Measurements from ENCODE around the gene KCNMA1. TPM values are rescaled to one million over a fixed set of nuclear protein-coding genes. Genes with fewer than 3 reads are reported as not detected.

KCNMA1 gene
- total RNA-seq, 1 experiment from 2014 or later: 31.3 TPM

- no peak overlapping the region for H3K4me3 ChIP-seq (ENCODE audit: low read length)
- no peaks in the 10 kb centered on the region for H3K9me3 ChIP-seq (ENCODE audit: low read length)
- H3K27me3 ChIP-seq (ENCODE audit: low read length): no peaks in the 10 kb centered on the region
- no peaks in the 10 kb centered on the region for H3K9me2 ChIP-seq (replicated peaks; ENCODE audit: insufficient read depth, low read length)
- no peak overlapping the region for H2AFZ ChIP-seq (ENCODE audit: low read length)
- 0 out of 2 replicates have a peak, but pooled peaks cover 2% of the 10 kb centered on the region for H4K20me1 ChIP-seq (ENCODE audit: insufficient read depth, low read depth, low read length)
- H3K4me2 ChIP-seq (ENCODE audit: low read depth, low read length, poor library complexity, severe bottlenecking): no peak overlapping the region
- H3K27ac ChIP-seq (ENCODE audit: low read length): no peak overlapping the region
- no peaks in the 10 kb centered on the region for H3K79me2 ChIP-seq (ENCODE audit: low read length)
- DNase-seq: no peak
- no peaks in the 10 kb centered on the region for H3K36me3 ChIP-seq (ENCODE audit: insufficient read depth, low read length)
- H3K4me1 ChIP-seq (ENCODE audit: low read length): peaks cover 5% of the 10 kb centered on the region
- no peak overlapping the region for H3K9ac ChIP-seq (ENCODE audit: low read length)
Observed at GRCh38 chr10:77240706-77241349, 396.8 kb downstream of the KCNMA1 start.

- Histone ChIP-seq H3K9me3 (ENCODE audit: low read length) (no peaks in the 10 kb centered on the region), H3K4me2 (ENCODE audit: low read depth, low read length, poor library complexity, severe bottlenecking) (no peak overlapping the region), H3K27ac (ENCODE audit: low read length) (no peak overlapping the region), H3K4me1 (ENCODE audit: low read length) (peaks cover 5% of the 10 kb centered on the region), H3K9me2 (replicated peaks; ENCODE audit: insufficient read depth, low read length) (no peaks in the 10 kb centered on the region), H3K4me3 (ENCODE audit: low read length) (no peak overlapping the region), H2AFZ (ENCODE audit: low read length) (no peak overlapping the region), H3K9ac (ENCODE audit: low read length) (no peak overlapping the region), H3K36me3 (ENCODE audit: insufficient read depth, low read length) (no peaks in the 10 kb centered on the region), H3K79me2 (ENCODE audit: low read length) (no peaks in the 10 kb centered on the region), H4K20me1 (ENCODE audit: insufficient read depth, low read depth, low read length) (peaks cover 5% of the 10 kb centered on the region; the same call in 1 of the 2 replicates), H3K27me3 (ENCODE audit: low read length) (no peaks in the 10 kb centered on the region)
- no peak for DNase-seq
Observed at GRCh38 chr10:77240041-77240652, 397.5 kb downstream of the KCNMA1 start.

DNA sequence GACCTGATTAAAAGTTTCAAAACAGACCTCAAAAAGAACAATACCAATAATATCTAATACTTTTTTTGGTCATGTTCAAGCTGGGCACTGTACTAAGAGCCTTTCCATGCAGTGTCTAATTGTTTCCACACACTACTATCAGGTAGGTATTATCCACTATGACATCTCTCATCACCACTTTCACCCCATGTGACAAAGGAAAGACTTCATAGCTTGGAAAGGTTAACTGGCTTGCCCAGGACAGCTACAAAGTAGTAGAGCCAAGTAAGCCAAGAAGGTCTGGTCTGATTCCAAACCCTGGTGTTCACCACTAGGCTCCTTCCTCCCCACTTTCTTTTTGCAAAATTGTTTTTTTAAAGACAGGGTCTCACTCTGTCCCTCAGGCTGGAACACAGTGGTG, 400.5 kb downstream of the KCNMA1 start:
- Histone ChIP-seq H2AFZ (ENCODE audit: low read length) (no peak overlapping the region), H3K4me2 (ENCODE audit: low read depth, low read length, poor library complexity, severe bottlenecking) (no peak overlapping the region)
- no peak for DNase-seq

DNA sequence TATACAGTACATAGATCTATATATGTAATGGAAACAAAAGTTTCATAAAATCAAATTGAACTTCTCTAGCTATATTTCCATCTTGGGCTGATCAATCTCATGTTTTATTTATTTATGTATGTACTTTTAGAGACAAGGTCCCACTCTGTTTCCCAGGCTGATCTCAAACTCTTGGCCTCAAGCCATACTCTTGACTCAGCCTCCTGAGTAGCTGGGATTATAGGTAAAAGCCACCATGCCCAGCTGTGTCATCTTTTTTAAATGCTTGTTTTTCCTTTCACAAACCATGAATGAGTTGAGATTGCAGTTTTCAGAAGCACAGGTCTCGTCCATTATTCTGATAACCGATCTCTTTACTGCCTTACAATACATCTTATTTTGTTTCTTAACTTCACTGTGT, 400.9 kb downstream of the KCNMA1 start:
- no peak for DNase-seq
- no peak overlapping the region for H3K9ac ChIP-seq (ENCODE audit: low read length)
- peaks cover 5% of the 10 kb centered on the region; the same call in 1 of the 2 replicates for H4K20me1 ChIP-seq (ENCODE audit: insufficient read depth, low read depth, low read length)
- H3K9me2 ChIP-seq (replicated peaks; ENCODE audit: insufficient read depth, low read length): no peaks in the 10 kb centered on the region
- H3K27me3 ChIP-seq (ENCODE audit: low read length): peaks cover 3% of the 10 kb centered on the region; the same call in 1 of the 2 replicates
- no peaks in the 10 kb centered on the region for H3K36me3 ChIP-seq (ENCODE audit: insufficient read depth, low read length)
- H3K27ac ChIP-seq (ENCODE audit: low read length): no peak overlapping the region
- H3K79me2 ChIP-seq (ENCODE audit: low read length): no peaks in the 10 kb centered on the region
- H2AFZ ChIP-seq (ENCODE audit: low read length): no peak overlapping the region
- no peak overlapping the region for H3K4me3 ChIP-seq (ENCODE audit: low read length)
- no peaks in the 10 kb centered on the region for H3K9me3 ChIP-seq (ENCODE audit: low read length)
- H3K4me2 ChIP-seq (ENCODE audit: low read depth, low read length, poor library complexity, severe bottlenecking): no peak overlapping the region
- no peaks in the 10 kb centered on the region for H3K4me1 ChIP-seq (ENCODE audit: low read length)

More for the DNA sequence above, 400.5 kb downstream of the KCNMA1 start:
- H3K79me2 ChIP-seq (ENCODE audit: low read length): no peaks in the 10 kb centered on the region
- no peaks in the 10 kb centered on the region for H3K9me2 ChIP-seq (replicated peaks; ENCODE audit: insufficient read depth, low read length)
- no peaks in the 10 kb centered on the region for H3K9me3 ChIP-seq (ENCODE audit: low read length)
- no peaks in the 10 kb centered on the region for H3K36me3 ChIP-seq (ENCODE audit: insufficient read depth, low read length)
- peaks cover 5% of the 10 kb centered on the region; the same call in 1 of the 2 replicates for H4K20me1 ChIP-seq (ENCODE audit: insufficient read depth, low read depth, low read length)
- H3K4me1 ChIP-seq (ENCODE audit: low read length): no peaks in the 10 kb centered on the region
- H3K9ac ChIP-seq (ENCODE audit: low read length): no peak overlapping the region
- no peak overlapping the region for H3K27ac ChIP-seq (ENCODE audit: low read length)
- no peaks in the 10 kb centered on the region for H3K27me3 ChIP-seq (ENCODE audit: low read length)
- no peak overlapping the region for H3K4me3 ChIP-seq (ENCODE audit: low read length)

GRCh38 chr10:77236029-77236428, 401.6 kb downstream of the KCNMA1 start:
- no peaks in the 10 kb centered on the region for H3K9me3 ChIP-seq (ENCODE audit: low read length)
- peaks cover 3% of the 10 kb centered on the region; the same call in 1 of the 2 replicates for H3K27me3 ChIP-seq (ENCODE audit: low read length)
- H3K9ac ChIP-seq (ENCODE audit: low read length): no peak overlapping the region
- H2AFZ ChIP-seq (ENCODE audit: low read length): no peak overlapping the region
- no peaks in the 10 kb centered on the region for H3K79me2 ChIP-seq (ENCODE audit: low read length)
- no peak for DNase-seq
- no peak overlapping the region for H3K4me2 ChIP-seq (ENCODE audit: low read depth, low read length, poor library complexity, severe bottlenecking)
- H3K27ac ChIP-seq (ENCODE audit: low read length): no peak overlapping the region
- peaks cover 5% of the 10 kb centered on the region; the same call in 1 of the 2 replicates for H4K20me1 ChIP-seq (ENCODE audit: insufficient read depth, low read depth, low read length)
- no peak overlapping the region for H3K4me3 ChIP-seq (ENCODE audit: low read length)
- H3K9me2 ChIP-seq (replicated peaks; ENCODE audit: insufficient read depth, low read length): no peaks in the 10 kb centered on the region
- no peaks in the 10 kb centered on the region for H3K36me3 ChIP-seq (ENCODE audit: insufficient read depth, low read length)
- H3K4me1 ChIP-seq (ENCODE audit: low read length): no peaks in the 10 kb centered on the region

DNA sequence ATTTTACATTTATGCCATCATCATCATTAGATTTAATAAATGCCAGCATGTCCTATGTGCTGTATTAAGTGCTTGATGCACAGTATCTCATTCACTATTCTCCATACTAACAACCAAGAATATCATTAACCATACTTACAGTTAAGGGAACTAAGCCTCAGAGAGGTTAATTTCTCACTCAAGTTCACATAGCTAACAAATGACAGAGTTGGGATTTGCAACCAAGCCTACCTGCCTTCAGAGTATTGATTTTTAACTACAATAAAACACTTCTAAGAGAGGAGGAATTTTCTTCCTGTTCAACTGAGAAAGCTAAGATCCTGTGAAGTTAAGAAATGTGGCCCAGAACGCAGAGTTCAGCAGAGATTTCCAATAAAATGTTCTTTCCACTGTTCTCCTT, 403.0 kb downstream of the KCNMA1 start:
- H3K9me3 ChIP-seq (ENCODE audit: low read length): no peaks in the 10 kb centered on the region
- no peaks in the 10 kb centered on the region for H3K79me2 ChIP-seq (ENCODE audit: low read length)
- H3K27ac ChIP-seq (ENCODE audit: low read length): no peak overlapping the region
- H4K20me1 ChIP-seq (ENCODE audit: insufficient read depth, low read depth, low read length): peaks cover 5% of the 10 kb centered on the region; the same call in 1 of the 2 replicates
- no peaks in the 10 kb centered on the region for H3K9me2 ChIP-seq (replicated peaks; ENCODE audit: insufficient read depth, low read length)
- peaks cover 3% of the 10 kb centered on the region; the same call in 1 of the 2 replicates for H3K27me3 ChIP-seq (ENCODE audit: low read length)
- no peaks in the 10 kb centered on the region for H3K36me3 ChIP-seq (ENCODE audit: insufficient read depth, low read length)
- H3K4me1 ChIP-seq (ENCODE audit: low read length): no peaks in the 10 kb centered on the region
- no peak overlapping the region for H2AFZ ChIP-seq (ENCODE audit: low read length)
- H3K4me2 ChIP-seq (ENCODE audit: low read depth, low read length, poor library complexity, severe bottlenecking): no peak overlapping the region
- no peak for DNase-seq
- no peak overlapping the region for H3K4me3 ChIP-seq (ENCODE audit: low read length)
- H3K9ac ChIP-seq (ENCODE audit: low read length): no peak overlapping the region

DNA sequence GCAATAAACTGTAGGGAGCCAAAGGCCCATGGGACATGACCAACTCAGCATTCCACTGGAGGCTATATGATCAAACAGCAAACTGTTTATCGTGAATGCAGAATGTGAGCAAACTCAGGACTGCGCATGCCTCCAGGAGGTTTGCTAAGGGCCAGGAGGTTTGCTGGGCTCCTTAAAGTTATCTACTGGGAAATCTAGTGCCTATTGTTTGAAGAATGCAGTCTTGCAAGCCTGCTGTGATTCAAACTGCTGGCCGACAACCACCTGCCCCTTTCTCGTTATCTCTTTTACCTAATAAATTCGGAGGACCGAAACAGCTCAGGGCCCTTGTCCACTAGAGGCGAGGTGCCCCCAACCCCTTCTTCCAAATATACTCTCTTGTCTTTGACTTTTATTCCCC, 404.1 kb downstream of the KCNMA1 start:
- H3K27me3 ChIP-seq (ENCODE audit: low read length): peaks cover 3% of the 10 kb centered on the region; the same call in 1 of the 2 replicates
- no peak overlapping the region for H2AFZ ChIP-seq (ENCODE audit: low read length)
- DNase-seq: no peak
- H3K4me1 ChIP-seq (ENCODE audit: low read length): no peaks in the 10 kb centered on the region
- H3K27ac ChIP-seq (ENCODE audit: low read length): no peak overlapping the region
- no peaks in the 10 kb centered on the region for H3K36me3 ChIP-seq (ENCODE audit: insufficient read depth, low read length)
- H3K4me2 ChIP-seq (ENCODE audit: low read depth, low read length, poor library complexity, severe bottlenecking): no peak overlapping the region
- H3K9ac ChIP-seq (ENCODE audit: low read length): no peak overlapping the region
- H4K20me1 ChIP-seq (ENCODE audit: insufficient read depth, low read depth, low read length): peaks cover 5% of the 10 kb centered on the region; the same call in 1 of the 2 replicates
- H3K9me2 ChIP-seq (replicated peaks; ENCODE audit: insufficient read depth, low read length): no peaks in the 10 kb centered on the region
- H3K9me3 ChIP-seq (ENCODE audit: low read length): no peaks in the 10 kb centered on the region
- no peak overlapping the region for H3K4me3 ChIP-seq (ENCODE audit: low read length)
- no peaks in the 10 kb centered on the region for H3K79me2 ChIP-seq (ENCODE audit: low read length)

- H4K20me1 ChIP-seq (ENCODE audit: insufficient read depth, low read depth, low read length): peaks cover 5% of the 10 kb centered on the region; the same call in 1 of the 2 replicates
- H2AFZ ChIP-seq (ENCODE audit: low read length): no peak overlapping the region
- H3K36me3 ChIP-seq (ENCODE audit: insufficient read depth, low read length): no peaks in the 10 kb centered on the region
- H3K9ac ChIP-seq (ENCODE audit: low read length): no peak overlapping the region
- H3K4me3 ChIP-seq (ENCODE audit: low read length): no peak overlapping the region
- DNase-seq: no peak
- H3K9me2 ChIP-seq (replicated peaks; ENCODE audit: insufficient read depth, low read length): no peaks in the 10 kb centered on the region
- no peaks in the 10 kb centered on the region for H3K9me3 ChIP-seq (ENCODE audit: low read length)
- H3K27ac ChIP-seq (ENCODE audit: low read length): no peak overlapping the region
- H3K4me2 ChIP-seq (ENCODE audit: low read depth, low read length, poor library complexity, severe bottlenecking): no peak overlapping the region
- H3K4me1 ChIP-seq (ENCODE audit: low read length): no peaks in the 10 kb centered on the region
- H3K27me3 ChIP-seq (ENCODE audit: low read length): peaks cover 3% of the 10 kb centered on the region; the same call in 1 of the 2 replicates
- no peaks in the 10 kb centered on the region for H3K79me2 ChIP-seq (ENCODE audit: low read length)
Observed at GRCh38 chr10:77231884-77232610, 405.6 kb downstream of the KCNMA1 start.
